Stimulated activated CD8-positive, alpha-beta memory T cell treated with anti-CD3 and anti-CD28 coated beads, Interleukin-7, amount 100 ng/mL, for 48 hours (primary cell): ENCODE results near the gene MCU.

Experiments
- DNase-seq, 2 donors: peaks; one replicate each; pipeline ENCODE4 v3.0.0-alpha.2; 2020; ENCODE audit warnings: low read depth in 1 of 2; ENCODE audit errors: extremely low read depth in 1 of 2

Gene MCU

DNA sequence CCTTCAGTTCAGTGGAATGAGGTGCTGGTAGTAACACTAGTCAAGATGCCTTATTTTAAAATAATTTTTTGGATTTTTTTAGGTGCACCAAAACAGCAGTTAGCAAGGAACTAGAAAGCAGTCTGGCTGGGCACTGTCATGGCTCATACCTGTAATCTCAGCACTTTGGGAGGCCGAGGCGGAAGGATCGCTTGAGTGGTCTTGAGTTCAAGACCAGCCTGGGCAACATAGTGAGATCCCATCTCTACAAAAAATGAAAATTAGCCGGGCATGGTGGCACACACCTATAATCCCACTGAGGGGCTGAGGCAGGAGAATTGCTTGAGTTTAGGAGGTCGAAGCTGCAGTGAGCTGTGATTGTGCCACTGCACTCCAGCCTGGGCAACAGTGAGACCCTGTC is 236.9 kb downstream of the MCU start:
- no peak for DNase-seq

DNA sequence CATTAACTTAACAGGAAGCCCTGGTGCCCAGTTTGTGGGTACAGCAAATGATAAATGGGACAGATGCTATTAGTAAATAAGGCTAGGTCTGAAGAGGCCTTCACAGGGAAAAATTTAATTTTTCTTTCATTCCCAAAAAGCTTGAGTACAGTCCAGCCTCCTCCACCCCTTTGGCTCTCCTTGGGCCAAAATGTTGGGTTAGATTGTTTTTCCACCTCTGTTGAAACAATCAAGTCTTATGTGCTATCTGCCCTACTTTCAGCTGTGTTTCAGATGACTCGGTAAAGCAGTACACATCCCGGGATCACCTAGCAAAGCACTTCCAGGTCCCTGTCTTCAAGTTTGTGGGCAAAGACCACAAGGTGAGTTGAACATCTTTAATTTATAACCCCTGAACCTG is 238.3 kb downstream of the MCU start:
- no peak for DNase-seq

DNA sequence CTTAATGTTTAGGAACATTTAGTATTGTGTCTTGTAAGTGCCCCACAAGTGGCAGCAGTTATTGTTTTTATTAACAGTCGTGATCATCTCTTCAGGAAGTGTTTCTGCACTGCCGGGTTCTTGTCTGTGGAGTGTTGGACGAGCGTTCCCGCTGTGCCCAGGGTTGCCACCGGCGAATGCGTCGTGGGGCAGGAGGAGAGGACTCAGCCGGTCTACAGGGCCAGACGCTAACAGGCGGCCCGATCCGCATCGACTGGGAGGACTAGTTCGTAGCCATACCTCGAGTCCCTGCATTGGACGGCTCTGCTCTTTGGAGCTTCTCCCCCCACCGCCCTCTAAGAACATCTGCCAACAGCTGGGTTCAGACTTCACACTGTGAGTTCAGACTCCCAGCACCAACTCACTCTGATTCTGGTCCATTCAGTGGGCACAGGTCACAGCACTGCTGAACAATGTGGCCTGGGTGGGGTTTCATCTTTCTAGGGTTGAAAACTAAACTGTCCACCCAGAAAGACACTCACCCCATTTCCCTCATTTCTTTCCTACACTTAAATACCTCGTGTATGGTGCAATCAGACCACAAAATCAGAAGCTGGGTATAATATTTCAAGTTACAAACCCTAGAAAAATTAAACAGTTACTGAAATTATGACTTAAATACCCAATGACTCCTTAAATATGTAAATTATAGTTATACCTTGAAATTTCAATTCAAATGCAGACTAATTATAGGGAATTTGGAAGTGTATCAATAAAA is 240.5 kb downstream of the MCU start:
- DNase-seq = no peak

DNA sequence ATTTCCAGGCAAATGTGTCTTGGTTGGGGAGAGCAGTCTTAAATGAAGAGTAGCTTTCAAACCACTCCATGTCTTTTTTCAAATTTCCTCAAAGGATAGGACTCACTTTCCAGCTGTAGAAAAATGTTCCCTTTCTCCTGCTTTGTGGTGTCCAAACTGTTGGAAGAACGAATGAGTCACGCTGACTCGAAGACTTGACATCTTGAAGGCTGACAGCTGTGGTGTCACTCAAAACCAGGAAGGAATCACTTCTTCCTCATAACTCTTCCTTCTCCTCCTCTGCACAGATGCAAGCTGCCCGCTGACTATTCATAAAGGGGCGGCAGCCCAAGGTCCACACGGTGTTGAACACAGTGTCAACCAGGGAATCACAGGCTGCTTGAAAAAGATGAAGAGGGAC is 243.4 kb downstream of the MCU start:
- DNase-seq = no peak
